NCI-H345 treated with DMSO at 0.1 percent for 48 hours (cell line): ENCODE measurements around the gene SETDB2.

Experiments used
- DNase-seq: peaks from one replicate; lab custom pipeline; 2025; ENCODE audit not compliant: unreplicated experiment; lab: John Stamatoyannopoulos, UW

Gene SETDB2

GRCh38 chr13:49528161-49528560, 84.1 kb downstream of the SETDB2 start:
- no peak for DNase-seq

- no peak for DNase-seq
Observed at GRCh38 chr13:49530457-49530856, 86.4 kb downstream of the SETDB2 start.

- no peak for DNase-seq
Observed at GRCh38 chr13:49532593-49532992, 88.5 kb downstream of the SETDB2 start.

- no peak for DNase-seq
Observed at GRCh38 chr13:49533011-49533410, 88.9 kb downstream of the SETDB2 start.

GRCh38 chr13:49533591-49534269, 89.7 kb downstream of the SETDB2 start:
- no peak for DNase-seq

- DNase-seq, result no peak
Observed at GRCh38 chr13:49536144-49536873, 92.2 kb downstream of the SETDB2 start.

- no peak for DNase-seq
Observed at GRCh38 chr13:49538404-49538803, 94.3 kb downstream of the SETDB2 start.

GRCh38 chr13:49539313-49539712, 95.2 kb downstream of the SETDB2 start:
- no peak for DNase-seq

- no peak for DNase-seq
Observed at GRCh38 chr13:49539746-49540145, 95.7 kb downstream of the SETDB2 start.

- DNase-seq, result no peak
Observed at GRCh38 chr13:49540552-49540951, 96.5 kb downstream of the SETDB2 start.

- DNase-seq, result no peak
Observed at GRCh38 chr13:49543656-49544055, 99.6 kb downstream of the SETDB2 start.
